Activated T-helper 17 cell treated with anti-CD3 and anti-CD28 coated beads, Interleukin-2, amount 50 U/mL, for 72 hours (primary cell): Measurements from ENCODE around the gene SELENOO. TPM values are rescaled to one million over a fixed set of nuclear protein-coding genes. Genes with fewer than 3 reads are reported as not detected.

Experiments used
- ATAC-seq: fragments of 150-1000 bp; cut with Tn5 transposase; replicated peaks from 2 replicates; pipeline ENCODE4 v1.10.0; 2021; ENCODE audit warnings: mild to moderate bottlenecking, moderate library complexity
- H3K27ac Mint-ChIP-seq: one replicate; pipeline ENCODE4 v1.8.0; 2022; ENCODE audit warnings: mixed read lengths
- H3K27me3 Mint-ChIP-seq: one replicate; pipeline ENCODE4 v1.8.0; 2022; ENCODE audit warnings: mixed read lengths
- H3K36me3 Mint-ChIP-seq: one replicate; pipeline ENCODE4 v1.8.0; 2022; ENCODE audit warnings: low read depth, mild to moderate bottlenecking, mixed read lengths
- H3K4me1 Mint-ChIP-seq: one replicate; pipeline ENCODE4 v1.8.0; 2022; ENCODE audit warnings: mixed read lengths
- H3K4me3 Mint-ChIP-seq: one replicate; pipeline ENCODE4 v1.8.0; 2022; ENCODE audit warnings: mild to moderate bottlenecking, mixed read lengths
- H3K9me3 Mint-ChIP-seq: one replicate; pipeline ENCODE4 v1.8.0; 2022; ENCODE audit warnings: mixed read lengths
- total RNA-seq, 2 donors: library from RNA; stranded (reverse); gene quantifications; one replicate each; pipeline ENCODE4 v1.2.3, GENCODE V29; 2022

The SELENOO gene
- total RNA-seq, 2 donors from 2014 or later: 16.5 to 26.7 TPM

DNA sequence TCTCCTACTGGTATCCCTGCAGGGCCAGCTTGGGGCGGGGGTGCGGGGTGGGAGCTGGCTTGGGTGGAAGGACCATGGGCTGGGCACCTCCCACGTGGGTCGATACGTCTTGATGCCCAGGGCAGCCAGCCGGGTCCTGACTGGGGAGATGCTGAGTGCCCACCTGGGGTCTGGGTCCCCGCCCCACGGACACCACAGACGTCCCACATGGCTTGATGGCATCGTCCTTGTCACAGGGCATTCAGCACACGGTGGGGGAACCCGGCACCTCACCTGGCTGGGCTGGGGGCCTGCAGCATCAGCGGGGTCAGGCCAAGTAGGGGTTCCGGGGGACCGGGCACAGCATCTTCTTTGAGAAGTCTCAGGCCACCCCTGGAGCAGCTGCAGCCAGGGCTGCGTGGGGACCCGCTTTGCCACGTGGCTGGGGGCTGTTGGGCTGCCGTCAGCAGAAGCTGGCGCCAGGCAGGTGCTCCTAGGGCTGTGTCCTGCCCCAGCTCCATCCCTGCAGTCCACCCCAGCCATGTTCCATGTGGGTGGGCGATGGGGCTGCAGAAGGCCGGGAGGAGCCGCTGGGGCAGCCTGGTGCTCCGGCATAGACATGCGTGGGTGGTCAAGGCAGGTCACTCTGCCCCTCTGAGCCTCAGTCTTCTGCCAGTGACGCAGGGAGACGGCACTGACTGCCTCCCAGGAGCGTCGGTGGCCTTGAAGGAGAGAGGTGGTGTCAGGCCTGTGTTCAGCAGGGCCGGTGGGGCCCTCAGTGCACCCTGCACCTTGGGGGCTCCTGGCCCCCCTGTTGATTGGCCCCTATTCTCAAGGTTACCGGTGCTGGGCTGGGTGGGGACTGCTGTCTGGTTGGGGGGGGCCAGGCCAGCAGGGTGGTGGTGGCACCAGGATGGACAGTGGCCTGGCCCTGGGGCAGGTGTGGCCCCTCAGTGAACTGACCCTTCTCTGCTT, 8.4 kb downstream of the SELENOO start:
- peaks cover 9% of the 10 kb centered on the region for H3K4me1 Mint-ChIP-seq
- H3K27ac Mint-ChIP-seq: peak overlapping the region; percentile 32
- peak; percentile 26 for ATAC-seq
- no peaks in the 10 kb centered on the region for H3K27me3 Mint-ChIP-seq
- no peaks in the 10 kb centered on the region for H3K9me3 Mint-ChIP-seq
- no peak overlapping the region for H3K4me3 Mint-ChIP-seq
- peaks cover 62% of the 10 kb centered on the region for H3K36me3 Mint-ChIP-seq

DNA sequence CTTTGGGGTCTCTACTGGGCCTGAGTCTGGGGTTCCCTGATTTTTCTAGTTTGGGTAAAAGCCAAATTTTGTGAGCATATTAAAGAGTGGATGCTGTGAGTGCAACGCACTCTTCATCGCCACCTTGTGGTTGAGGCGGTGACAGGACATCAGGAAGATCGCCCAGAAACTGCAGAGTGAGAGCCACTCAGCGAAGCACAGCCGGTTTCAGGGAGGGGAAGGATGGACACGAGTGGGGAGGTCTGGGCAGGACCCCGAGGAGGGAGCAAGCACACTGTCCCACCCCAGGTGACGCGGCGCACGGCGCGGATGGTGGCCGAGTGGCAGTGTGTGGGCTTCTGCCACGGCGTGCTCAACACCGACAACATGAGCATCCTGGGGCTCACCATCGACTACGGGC, 9.1 kb downstream of the SELENOO start:
- H3K27ac Mint-ChIP-seq: peak overlapping the region; percentile 32
- H3K36me3 Mint-ChIP-seq: peaks cover 61% of the 10 kb centered on the region
- peak; percentile 74 for ATAC-seq
- no peaks in the 10 kb centered on the region for H3K9me3 Mint-ChIP-seq
- no peak overlapping the region for H3K4me3 Mint-ChIP-seq
- H3K27me3 Mint-ChIP-seq: no peaks in the 10 kb centered on the region
- H3K4me1 Mint-ChIP-seq: peaks cover 13% of the 10 kb centered on the region

DNA sequence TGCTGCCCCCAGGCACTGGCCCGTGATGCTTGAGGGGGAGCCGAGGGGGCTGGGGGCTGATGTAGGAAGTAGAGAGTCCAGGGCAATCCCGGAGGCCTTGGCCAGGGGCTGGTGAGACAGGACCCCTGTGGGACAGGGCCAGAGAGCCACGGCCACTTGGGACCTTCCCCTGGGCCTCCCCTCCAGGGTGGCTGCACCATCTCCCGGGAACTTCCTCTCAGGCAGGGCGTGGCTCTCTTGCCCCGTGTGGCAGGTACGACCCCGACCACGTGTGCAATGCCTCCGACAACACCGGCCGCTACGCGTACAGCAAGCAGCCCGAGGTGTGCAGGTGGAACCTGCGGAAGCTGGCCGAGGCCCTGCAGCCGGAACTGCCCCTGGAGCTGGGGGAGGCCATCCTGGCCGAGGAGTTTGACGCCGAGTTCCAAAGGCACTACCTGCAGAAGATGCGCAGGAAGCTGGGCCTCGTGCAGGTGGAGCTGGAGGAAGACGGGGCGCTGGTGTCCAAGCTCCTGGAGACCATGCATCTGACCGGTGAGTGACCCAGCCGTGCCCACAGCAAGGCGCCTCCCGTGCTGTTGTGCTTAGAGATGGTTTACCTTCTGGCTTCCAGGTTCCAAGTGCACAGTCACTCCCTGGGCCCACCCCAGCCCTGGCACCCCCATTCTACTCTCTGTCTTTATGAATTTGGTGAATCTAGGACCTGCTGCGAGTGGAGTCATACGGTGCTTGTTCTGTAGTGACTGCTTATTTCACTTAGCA, 9.7 kb downstream of the SELENOO start:
- peaks cover 16% of the 10 kb centered on the region for H3K4me1 Mint-ChIP-seq
- no peak overlapping the region for H3K27ac Mint-ChIP-seq
- H3K36me3 Mint-ChIP-seq: peaks cover 60% of the 10 kb centered on the region
- H3K9me3 Mint-ChIP-seq: no peaks in the 10 kb centered on the region
- no peaks in the 10 kb centered on the region for H3K27me3 Mint-ChIP-seq
- no peak for ATAC-seq
- H3K4me3 Mint-ChIP-seq: no peak overlapping the region

DNA sequence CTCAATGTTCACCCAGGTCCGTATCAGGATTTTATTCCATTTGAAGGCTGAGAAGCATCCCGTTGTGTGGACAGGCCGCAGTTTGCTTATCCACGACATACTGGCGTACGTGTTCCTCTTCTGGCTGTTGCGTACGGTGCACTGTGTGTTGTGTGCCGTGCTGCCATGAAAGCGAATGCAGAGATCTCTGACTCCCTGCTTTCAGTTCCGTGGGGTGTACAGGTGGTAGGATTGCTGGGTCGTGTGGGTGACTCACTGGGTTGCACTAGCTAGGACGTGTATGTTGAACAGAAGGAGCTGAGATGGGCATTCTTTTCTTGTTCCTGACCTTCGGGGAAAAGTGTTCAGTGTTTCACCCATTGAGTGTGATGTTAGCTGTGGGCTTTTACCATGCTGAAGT, 10.3 kb downstream of the SELENOO start:
- peaks cover 65% of the 10 kb centered on the region for H3K36me3 Mint-ChIP-seq
- no peaks in the 10 kb centered on the region for H3K9me3 Mint-ChIP-seq
- no peaks in the 10 kb centered on the region for H3K27me3 Mint-ChIP-seq
- ATAC-seq: no peak
- H3K4me3 Mint-ChIP-seq: no peak overlapping the region
- peaks cover 16% of the 10 kb centered on the region for H3K4me1 Mint-ChIP-seq
- H3K27ac Mint-ChIP-seq: no peak overlapping the region

DNA sequence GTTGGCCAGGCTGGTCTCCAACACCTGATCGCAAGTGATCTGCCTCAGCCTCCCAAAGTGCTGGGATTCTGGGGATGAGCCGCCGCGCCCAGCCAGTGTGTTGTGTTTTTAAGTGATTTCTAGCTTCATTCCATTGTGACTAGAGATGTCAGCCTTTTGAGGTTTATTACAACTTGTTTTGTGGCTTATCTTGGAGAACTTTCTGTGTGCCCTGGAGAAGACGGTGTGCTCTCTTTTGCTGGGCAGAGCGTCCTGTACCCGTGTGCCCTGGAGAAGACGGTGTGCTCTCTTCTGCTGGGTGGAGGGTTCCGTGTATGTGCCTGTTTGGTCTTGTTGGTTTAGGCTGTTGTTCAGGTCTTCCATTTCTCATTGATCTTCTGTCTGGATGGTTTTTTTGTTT, 12.5 kb downstream of the SELENOO start:
- peaks cover 71% of the 10 kb centered on the region for H3K36me3 Mint-ChIP-seq

DNA sequence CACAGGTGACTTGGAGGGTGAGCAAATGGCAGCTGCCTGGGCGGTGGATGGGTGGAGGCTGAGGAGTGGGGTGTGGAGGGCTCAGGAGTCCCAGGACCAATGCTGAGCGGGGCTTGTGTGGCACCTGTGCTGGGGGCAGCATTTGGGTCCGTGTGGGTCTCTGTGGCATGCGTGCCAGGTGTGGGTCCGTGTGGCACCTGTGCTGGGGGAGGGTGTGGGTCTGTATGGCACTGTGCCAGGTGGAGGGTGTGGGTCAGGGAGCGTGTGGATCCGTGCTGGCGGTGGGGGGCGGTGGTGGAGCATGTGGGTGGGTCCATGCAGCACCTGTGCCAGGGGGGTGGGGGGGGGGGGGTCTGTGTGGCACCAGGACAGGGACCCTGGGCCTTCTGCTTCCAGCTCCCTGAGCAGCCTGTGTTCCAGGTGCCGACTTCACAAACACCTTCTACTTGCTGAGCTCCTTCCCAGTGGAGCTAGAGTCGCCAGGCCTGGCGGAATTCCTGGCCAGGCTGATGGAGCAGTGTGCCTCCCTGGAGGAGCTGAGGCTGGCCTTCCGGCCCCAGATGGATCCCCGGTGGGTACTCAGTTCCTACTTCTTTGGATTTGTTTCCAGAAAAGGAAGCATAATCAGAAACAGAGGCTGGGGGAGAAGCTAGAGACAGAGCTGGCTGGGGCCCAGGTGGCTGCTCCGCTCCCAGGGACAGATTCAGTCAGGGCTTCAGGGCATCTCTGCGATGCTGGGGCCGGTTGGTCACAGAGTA, 14.7 kb downstream of the SELENOO start:
- no peaks in the 10 kb centered on the region for H3K27me3 Mint-ChIP-seq
- no peak for ATAC-seq
- no peaks in the 10 kb centered on the region for H3K9me3 Mint-ChIP-seq
- peaks cover 10% of the 10 kb centered on the region for H3K4me1 Mint-ChIP-seq
- H3K36me3 Mint-ChIP-seq: peaks cover 61% of the 10 kb centered on the region
- H3K27ac Mint-ChIP-seq: peak overlapping the region; percentile 8
- H3K4me3 Mint-ChIP-seq: no peak overlapping the region

More for the DNA sequence above, 12.5 kb downstream of the SELENOO start:
- H3K4me1 Mint-ChIP-seq: peaks cover 16% of the 10 kb centered on the region
- no peak for ATAC-seq
- H3K27me3 Mint-ChIP-seq: no peaks in the 10 kb centered on the region
- H3K27ac Mint-ChIP-seq: peak overlapping the region; percentile 20
- no peaks in the 10 kb centered on the region for H3K9me3 Mint-ChIP-seq
- no peak overlapping the region for H3K4me3 Mint-ChIP-seq

DNA sequence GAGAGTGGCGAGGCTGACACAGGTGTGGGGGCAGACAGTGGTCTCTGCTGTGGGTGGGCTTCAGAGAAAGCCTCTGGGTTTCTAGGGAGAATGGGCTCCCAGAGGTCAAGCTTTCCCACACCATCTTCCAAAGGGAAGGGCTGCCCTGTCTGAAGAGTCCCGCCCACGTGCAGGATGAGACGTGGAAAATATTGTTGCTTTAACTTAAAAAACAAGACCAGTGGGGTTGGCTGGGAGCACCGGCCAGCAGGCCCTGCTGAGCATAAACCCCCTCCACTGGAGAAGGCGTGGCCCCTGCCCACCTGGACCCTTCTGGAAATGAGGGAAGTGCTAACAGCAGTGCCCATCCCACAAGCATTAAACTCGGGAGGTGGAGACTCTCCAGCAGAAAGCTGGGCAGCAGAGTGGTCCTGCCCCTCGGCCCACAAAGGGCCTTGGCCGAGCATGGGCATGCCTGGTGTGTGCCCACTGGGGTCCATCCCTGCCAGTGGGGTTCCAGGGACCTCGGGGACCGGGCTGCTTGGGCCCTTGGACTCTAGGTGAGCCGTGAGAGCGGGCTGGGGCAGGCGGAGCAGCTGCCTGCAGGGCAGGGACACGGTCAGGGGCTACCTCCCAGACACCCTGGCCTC, 15.4 kb downstream of the SELENOO start:
- H3K9me3 Mint-ChIP-seq: no peaks in the 10 kb centered on the region
- no peak overlapping the region for H3K4me3 Mint-ChIP-seq
- H3K27ac Mint-ChIP-seq: no peak overlapping the region
- peaks cover 61% of the 10 kb centered on the region for H3K36me3 Mint-ChIP-seq
- no peaks in the 10 kb centered on the region for H3K27me3 Mint-ChIP-seq
- no peak for ATAC-seq
- peaks cover 10% of the 10 kb centered on the region for H3K4me1 Mint-ChIP-seq

DNA sequence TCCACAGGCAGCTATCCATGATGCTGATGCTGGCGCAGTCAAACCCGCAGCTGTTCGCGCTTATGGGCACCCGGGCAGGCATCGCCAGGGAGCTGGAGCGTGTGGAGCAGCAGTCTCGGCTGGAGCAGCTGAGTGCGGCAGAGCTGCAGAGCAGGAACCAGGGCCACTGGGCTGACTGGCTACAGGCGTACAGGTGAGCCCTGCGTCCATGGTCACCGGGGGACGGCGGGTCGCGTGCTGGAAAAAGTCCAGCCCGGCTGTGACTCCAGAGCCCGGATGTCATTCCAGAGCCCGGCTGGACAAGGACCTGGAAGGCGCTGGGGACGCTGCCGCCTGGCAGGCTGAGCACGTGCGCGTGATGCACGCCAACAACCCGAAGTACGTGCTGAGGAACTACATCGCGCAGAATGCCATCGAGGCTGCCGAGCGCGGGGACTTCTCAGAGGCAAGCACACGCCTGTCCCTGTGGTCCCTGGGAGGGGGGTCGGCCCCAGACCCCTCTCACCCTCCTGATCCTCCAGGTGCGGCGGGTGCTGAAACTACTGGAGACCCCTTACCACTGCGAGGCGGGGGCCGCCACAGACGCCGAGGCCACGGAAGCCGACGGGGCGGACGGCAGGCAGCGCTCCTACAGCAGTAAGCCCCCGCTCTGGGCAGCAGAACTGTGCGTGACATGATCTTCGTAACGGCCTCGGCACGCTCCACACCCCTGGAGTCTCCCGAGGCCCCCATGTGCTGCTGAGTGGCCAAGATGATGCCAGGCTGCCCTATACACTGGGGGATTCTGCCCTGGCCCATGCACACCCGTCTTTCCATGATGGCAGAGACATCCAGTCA, 16.1 kb downstream of the SELENOO start:
- Mint-ChIP-seq H3K36me3 (peaks cover 60% of the 10 kb centered on the region), H3K27me3 (no peaks in the 10 kb centered on the region), H3K4me1 (peaks cover 10% of the 10 kb centered on the region), H3K4me3 (no peak overlapping the region), H3K9me3 (no peaks in the 10 kb centered on the region), H3K27ac (no peak overlapping the region)
- no peak for ATAC-seq

DNA sequence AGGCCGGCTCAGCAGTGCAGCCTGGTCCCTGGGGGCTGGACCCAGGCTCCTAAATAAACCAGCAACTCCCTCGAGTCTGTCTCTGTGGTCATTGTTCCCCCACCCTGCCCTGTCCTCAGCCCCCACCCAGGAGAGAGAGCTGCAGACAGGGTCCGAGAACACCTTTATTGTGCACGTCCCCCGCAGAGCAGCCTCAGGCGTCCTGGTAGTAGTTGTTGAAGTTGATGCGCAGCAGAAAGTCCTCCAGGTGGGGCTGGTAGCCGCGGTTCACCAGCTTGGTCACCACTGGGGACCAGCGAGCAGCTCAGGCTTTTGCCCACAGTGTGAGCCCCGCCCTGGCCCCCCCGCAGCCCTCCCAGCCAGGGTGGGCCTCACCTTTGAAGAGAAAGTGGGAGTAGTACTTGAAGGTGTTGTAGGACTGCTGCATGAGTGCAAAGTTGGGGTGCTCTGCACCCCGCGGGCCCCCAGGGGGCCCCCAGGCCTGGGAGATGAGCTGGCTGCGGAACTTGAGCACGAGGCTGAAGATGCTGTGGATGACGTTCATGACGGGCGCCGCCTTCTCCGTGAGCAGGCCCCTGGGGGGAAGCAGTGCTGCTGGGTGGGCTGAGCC, 16.8 kb downstream of the SELENOO start:
- Mint-ChIP-seq H3K4me1 (peaks cover 10% of the 10 kb centered on the region), H3K27me3 (no peaks in the 10 kb centered on the region), H3K9me3 (no peaks in the 10 kb centered on the region), H3K4me3 (no peak overlapping the region), H3K27ac (no peak overlapping the region), H3K36me3 (peaks cover 60% of the 10 kb centered on the region)
- no peak for ATAC-seq

DNA sequence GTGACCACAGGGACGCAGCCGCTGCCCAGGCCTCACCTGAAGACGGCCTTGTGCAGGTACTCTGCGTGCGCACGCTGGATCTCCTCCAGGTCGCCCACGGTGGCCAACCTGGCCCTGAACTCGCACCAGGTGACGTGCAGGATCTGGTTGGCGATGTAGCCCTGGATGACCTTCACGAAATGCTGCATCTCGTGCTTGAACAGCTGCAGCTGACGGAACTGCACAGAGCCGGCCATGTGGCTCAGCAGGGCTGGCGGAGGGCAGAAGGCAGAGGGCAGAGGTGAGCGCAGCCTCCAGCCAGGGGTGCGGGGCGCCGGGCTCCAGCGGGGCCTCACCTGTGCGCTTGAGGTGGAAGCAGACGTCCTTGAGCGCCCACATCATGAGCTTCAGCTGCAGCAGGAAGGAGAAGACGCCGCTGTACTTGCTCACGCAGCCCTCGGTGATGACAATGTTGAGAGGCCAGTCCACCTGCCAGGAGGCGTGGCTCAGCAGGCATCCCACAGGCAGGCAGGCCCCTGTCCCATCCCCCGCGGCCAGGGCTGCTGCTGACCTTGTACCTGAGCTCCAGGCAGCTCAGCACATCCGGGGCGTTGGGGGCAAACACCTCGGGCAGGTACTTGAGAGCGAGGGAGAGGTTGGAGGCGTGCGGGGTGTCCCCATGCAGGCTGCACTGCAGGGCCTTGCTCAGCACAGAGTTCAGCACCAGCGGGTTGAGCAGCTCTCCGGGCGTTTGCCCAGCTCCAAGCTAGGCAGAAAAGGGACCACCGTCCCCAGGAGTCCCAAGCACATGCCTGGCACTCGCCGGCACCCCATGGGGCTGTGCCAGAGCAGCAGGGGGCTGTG, 17.6 kb downstream of the SELENOO start:
- Mint-ChIP-seq H3K4me3 (no peak overlapping the region), H3K27me3 (no peaks in the 10 kb centered on the region), H3K36me3 (peaks cover 60% of the 10 kb centered on the region), H3K9me3 (no peaks in the 10 kb centered on the region), H3K4me1 (peaks cover 6% of the 10 kb centered on the region), H3K27ac (no peak overlapping the region)
- no peak for ATAC-seq

DNA sequence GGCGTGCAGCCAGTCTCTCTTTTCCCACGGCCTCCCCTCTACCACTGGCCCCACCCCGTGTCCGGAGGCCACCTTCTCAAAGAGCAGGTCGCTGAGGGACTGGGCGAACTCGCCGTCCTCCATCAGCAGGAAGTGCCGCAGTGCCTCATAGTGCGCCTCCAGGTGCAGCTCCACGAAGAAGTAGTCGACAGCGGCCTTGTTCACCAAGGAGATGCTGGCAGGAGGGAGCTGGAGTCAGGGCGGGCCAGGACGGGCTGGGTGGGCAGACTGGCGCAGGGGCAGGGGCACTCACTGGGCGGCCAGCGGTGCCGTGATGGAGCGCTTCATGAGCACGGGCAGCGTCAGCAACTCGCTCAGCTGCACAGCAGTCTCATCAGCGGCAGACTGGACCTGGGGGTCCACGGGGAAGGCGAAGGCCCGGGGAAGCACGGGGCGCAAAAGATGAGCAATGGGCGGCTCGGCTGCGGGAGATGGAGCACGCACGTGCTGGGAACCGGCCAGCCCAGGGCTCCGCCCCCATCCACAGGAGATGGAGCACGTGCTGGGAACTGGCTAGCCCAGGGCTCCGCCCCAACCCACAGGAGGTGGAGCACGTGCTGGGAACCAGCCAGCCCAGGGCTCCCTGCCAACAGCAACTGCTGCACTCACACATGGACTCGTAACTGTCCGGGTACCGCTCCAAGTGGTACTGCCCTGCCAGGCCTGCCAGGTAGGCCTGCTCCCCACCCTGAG, 18.4 kb downstream of the SELENOO start:
- Mint-ChIP-seq H3K27ac (no peak overlapping the region), H3K36me3 (peaks cover 60% of the 10 kb centered on the region), H3K4me1 (peaks cover 6% of the 10 kb centered on the region), H3K9me3 (no peaks in the 10 kb centered on the region), H3K27me3 (no peaks in the 10 kb centered on the region), H3K4me3 (no peak overlapping the region)
- peak; percentile 30 for ATAC-seq
